Measurements from ENCODE around the gene MTG1.

The MTG1 gene

DNA sequence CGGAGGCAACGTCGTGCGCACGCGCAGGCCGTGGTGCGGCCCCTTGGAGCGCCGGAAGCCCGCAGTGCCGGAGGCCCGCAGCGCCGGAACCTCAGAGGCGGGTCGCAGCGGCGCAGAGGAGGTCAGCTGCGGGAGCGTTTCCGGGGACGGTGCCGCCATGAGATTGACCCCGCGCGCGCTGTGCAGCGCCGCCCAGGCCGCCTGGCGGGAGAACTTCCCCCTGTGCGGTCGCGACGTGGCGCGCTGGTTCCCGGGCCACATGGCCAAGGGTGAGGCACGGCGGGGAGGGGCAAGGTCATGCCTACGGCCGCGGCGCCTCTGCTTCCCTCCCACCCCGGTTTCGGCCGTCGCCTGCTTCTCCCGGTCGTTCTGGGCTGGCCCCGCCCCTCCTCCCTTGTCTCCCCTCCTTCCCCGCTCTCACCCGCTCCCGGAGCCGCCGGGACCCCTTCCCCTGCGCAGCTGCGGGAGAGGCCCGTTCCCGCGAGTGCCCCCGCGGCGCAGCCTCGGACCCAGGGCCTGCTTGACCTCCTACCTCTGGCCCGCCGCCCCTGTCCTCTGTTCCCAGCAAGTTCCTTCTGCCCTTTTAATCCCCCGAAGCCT, at the start of gene MTG1:
Gene MTG1 (plus strand): TSS at position 94 of the 600 bp plus-strand sequence. CDS start 64 bp downstream, at position 158.
- DNase-seq, result peak; percentile 85

DNA sequence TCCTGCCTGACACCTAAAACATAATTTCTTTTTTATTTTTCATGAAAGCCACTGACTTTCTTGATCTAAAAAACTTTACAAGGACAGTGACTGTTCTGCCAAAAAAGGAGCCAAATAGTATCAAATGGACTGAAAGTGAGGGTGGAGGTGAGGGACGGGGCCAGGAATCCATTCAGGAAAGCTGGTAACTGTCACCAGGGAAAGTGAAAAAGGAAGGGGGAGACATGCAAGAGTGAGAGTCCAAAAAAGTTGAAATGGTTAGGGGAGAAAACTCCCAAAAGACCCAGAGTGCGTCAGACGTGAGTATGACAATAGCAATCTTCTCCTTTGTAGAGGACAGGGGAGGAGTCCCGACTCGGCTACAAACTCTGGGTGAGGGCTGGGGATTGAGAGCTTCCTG, 49.7 kb upstream of the MTG1 start:
- DNase-seq, result no peak

GRCh38 chr10:133346413-133346812, 47.5 kb upstream of the MTG1 start:
- no peak for DNase-seq

DNA sequence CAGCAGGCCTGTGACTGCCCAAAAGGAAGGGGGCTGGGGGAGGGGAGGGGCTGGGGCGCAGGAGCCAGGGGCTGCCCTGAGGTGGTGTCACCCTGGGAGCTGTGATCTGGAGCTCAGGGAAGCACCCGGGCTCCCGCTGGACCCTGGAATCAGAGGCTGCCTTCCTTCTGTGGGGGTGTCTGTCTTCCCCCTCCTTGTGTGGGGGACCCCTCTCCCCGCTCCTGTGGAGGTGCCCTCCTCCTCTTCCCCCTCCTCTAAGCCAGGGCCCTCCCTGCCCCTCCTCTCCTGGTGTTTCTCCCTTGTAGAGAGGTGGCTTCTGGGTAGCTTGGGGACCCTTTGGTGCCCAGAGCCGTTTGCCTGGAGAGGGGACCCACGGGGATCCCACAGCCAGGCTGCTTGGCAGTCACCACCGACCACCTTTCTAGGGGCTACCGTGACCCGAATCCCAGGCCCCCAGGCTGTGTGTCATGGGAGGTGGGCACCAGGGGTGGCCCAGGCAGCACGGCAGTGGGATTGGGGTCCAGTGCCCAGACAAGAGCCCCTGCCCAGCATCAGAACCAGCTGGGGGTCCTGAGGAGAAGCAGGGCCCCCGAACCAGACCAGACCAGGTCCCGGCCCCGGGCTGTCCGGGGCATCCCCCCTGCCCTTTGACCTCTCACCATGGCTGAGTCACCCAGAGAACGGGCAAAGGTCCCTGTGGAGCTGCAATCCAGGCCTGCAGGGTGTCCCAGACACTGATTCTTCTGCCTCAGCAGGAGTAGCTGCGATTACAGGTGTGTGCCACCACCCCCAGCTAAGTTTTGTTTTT, 46.0 kb upstream of the MTG1 start:
- no peak for DNase-seq

DNA sequence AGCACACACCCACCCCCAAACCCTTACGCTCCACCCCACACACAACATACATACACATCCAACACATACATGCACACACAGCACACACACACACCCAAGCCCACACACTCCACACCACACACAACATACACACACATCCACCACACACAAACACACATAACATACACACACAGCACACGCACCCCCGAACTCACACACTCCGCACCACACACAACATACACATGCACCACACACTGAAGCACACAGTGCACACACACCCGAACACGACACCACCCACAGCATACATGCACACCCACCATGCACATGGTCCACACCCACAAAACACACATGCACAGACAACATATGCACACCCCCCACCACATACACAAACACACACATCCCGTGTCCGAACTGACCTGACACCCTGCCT, 44.8 kb upstream of the MTG1 start:
- no peak for DNase-seq

- no peak for DNase-seq
Measured at GRCh38 chr10:133349577-133350011, 44.4 kb upstream of the MTG1 start.

DNA sequence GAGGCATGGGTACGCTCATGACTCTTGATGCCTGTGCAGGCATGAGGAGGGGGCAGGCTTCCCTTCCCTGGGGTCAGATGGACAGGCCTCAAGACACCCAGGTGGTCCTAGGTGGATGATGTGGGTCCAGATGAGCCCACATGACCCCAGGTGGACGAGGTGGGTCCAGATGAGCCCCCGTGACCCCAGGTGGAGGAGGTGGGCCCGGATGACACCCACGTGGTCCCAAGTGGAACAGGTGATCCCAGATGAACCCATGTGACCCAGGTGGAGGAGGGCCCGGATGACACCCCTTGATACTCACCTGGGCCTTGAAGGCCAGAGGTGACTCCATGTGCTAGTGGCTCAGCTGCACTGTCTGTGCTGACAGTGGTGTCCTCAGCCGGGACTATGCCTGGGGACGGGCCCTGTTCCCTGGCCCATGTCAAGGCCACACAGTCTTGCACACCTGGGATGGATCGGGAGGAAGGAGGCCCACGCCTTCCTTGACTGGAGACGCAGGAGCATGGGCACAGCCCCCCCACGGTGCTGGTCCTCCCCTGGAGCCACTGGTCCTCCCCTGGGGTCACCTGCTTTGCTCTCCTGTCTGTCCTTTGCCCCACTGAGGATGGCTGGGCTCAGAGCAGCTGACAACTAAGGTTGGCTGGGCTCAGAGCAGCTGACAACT, 43.5 kb upstream of the MTG1 start:
- no peak for DNase-seq

DNA sequence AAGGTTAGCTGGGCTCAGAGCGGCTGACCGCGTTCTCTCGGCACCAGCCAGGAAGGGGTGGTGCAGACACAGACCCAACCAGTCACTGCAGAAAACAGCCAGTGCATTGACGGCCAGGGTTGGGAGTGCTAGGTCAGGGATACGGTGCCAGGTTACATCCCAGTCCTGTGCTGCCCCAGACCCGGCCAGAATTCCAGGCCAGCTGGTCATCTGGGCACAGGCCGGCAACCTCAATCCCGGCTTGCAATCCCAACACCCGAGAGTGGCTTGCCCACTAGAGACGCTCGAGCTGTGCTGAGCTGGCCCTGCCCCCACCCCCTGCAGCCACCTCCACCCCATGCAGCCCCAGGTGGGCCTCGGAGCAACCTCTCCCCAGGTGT, 43.0 kb upstream of the MTG1 start:
- DNase-seq, result no peak

DNA sequence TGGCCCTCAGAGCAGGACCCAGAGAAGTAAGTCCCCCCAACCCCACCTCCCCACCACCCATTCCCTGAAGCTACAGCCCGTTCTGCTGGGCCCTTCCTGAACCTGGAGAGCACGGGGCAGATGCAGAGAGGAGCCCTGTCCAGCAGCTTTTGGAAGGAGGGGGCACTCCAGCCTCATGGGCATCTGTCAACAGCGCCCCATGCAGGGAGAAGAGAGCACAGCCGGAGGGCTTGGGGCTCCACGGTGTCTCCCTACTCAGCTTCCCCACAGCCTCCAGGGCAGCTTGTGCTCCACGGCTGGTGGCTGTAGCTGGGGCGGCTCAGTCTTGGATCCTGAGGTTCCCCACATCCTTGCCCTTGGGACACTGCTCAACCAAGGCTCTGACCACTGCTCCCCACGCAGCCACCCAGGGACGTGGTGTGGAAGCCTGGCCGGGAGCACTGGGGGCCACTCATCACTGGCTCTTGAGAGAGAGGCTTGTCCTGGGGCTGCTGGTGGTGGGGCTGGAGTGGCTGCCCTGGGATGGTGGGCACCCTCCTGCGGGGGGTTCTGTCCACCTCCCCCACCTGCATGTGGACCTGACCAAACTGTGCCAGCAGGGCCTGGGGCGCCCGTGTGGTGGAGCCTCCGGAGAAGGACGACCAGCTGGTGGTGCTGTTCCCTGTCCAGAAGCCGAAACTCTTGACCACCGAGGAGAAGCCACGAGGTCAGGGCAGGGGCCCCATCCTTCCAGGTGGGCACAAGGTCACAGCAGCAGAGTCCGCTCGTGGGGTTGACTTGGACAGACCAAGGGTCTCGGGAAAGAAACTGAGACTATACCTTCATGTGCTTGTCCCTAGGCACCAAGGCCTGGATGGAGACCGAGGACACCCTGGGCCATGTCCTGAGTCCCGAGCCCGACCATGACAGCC, 42.3 kb upstream of the MTG1 start:
- no peak for DNase-seq

- no peak for DNase-seq
Measured at GRCh38 chr10:133353202-133353959, 40.6 kb upstream of the MTG1 start.

- no peak for DNase-seq
Measured at GRCh38 chr10:133353988-133354605, 39.9 kb upstream of the MTG1 start.

DNA sequence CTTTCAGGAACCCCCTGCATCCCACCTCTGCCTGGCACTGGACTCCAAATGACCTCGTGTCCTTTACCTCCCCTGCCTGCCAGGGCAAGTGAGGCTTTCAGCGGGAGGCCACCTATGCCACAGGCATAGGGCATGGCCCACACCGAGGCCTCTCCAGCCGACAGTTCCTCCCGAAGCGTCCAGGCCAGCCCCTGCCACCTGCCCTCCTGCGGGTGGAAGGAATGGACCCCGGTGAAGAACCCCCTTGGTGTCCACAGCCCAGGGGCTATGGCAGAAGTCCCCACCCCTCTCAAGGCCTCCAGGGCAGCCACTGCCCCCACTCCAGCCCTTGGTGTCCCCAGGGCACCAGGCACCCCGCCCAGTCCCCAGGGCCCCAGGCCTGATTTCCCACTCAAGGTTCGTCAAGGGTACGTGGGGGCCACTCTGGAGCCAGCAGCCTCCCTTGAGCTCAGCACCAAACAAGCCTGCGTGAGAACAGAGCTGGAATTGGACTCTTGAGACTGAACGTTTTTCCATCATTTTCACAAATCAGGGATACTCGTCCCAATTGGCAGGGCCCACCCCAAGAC, 39.2 kb upstream of the MTG1 start:
- no peak for DNase-seq

DNA sequence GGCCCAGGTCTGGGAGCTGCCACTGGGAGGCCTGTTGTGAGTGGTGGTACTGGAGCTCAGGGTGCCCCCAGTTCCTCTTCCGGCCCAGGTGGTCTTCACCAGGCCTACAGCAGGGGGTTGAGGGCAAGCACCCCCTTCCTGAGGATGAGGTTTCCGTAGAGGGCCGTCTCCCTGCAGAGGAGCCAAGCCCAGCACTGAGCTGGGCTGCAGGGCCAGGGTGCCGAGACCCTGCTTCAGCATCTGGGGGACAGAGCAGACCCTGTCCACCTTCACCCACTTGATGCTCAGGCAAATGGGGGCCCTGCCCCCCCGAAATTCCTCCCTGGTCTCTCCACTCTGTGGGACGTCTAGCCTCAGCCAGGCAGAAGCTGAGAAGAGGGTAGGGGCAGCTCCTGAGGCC, 38.7 kb upstream of the MTG1 start:
- DNase-seq, result no peak

DNA sequence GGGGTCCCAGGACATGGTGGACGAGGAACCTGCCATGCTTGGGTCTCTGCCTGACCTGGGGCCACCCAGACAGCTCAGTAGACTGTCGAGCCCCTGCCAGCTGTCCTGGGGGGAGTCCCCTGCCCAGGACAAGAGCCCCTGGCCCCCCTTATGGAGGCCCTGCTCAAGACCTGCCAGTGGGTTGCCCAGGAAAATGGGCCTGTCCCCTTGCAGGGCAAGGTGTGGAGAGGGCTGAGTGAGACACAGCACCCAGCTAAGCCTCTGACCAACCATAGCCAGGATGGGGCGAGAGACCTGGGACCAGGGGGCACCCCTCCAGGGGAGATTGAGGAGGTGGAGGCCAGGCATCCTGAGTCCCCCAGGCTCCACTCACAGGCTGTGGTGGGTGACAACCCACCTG, 38.0 kb upstream of the MTG1 start:
- no peak for DNase-seq

- no peak for DNase-seq
Measured at GRCh38 chr10:133356549-133357284, 37.2 kb upstream of the MTG1 start.

GRCh38 chr10:133357285-133358161, 36.4 kb upstream of the MTG1 start, which contains the start of gene FUOM:
TSS of gene FUOM (minus strand) at chr10:133358019. CDS start at chr10:133358007, 12 bp downstream.
- DNase-seq, result no peak

GRCh38 chr10:133358162-133358924, 35.6 kb upstream of the MTG1 start:
- DNase-seq, result no peak

- DNase-seq, result no peak
Measured at GRCh38 chr10:133358925-133359310, 35.0 kb upstream of the MTG1 start.

DNA sequence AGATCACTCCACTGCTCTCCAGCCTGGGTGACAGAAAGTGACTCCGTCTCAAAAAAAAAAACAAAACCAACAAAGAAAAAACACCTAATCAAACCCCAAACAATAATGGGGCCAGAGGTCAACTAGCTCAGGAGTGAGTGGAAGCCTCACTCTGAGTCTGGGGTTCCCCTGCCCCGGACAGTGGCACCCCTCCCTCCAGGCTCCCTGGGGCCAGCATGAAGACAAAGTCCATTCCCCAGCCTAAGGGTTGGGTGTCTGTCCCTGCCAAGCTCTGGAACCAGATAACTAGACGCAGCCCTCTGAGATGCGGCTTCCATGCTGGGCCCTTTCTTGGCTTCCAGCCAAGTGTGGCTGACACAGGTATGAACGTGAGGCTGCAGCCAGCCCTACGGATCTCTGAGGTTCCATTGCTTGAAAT, 34.4 kb upstream of the MTG1 start:
- DNase-seq, result no peak
